ENCODE data around the gene PIK3C2G. TPM values are rescaled to one million over a fixed set of nuclear protein-coding genes. Genes with fewer than 3 reads are reported as not detected.

PIK3C2G gene
- polyA plus RNA-seq, 2 of the 4 experiments (the other 2 are of a cell fraction): 0.01 TPM; not detected in 1

DNA sequence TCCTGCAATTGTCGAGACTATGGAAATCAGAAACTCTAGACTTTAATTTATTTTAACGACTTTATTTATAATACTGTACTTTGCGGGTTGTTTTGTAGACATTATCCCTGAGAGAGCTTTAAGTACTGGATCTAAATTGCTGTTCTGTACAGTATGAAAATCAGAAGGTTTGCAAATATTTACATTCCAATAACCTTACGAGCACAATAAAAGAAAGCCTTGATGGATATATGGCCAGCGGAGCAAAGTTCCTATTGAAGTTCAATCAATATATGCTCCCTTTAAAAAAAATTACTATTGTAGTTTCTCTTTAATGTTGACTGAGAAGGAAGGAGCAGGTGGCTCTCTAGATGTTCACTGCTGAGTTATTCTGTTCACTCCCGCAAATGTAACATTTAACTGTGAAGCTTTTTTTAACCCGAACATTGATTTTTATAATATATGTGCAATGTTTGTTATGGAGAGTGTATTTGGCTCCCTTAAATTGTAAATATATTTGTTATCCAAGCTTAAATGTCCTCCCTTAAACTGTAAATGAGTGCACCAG lies 241.2 kb downstream of the PIK3C2G start:
- no peak for DNase-seq (ENCODE audit: low read depth in 1 of 2, low spot score in 1 of 2)
- Histone ChIP-seq H3K27ac (no peak overlapping the region), H3K4me3 (no peak overlapping the region), H3K4me1 (no peaks in the 10 kb centered on the region), H3K4me2 (no peak overlapping the region), H3K9me3 (no peaks in the 10 kb centered on the region)
- TF ChIP-seq RARB (CRISPR knock-in tag; IDR thresholded peaks at IDR 0.05) (no peak), POLR2AphosphoS2 (conservative IDR thresholded peaks at IDR 0.05; ENCODE audit: low read length) (no peak), GATA3 (IDR thresholded peaks at IDR 0.05; ENCODE audit: borderline replicate concordance) (no peak), BCL3 (IDR thresholded peaks at IDR 0.05) (no peak)
- 62% methylated on average over 7 of the region's 7 CpGs for WGBS (ENCODE audit: missing lambda C conversion rate)
- FAIRE-seq: no peak
- POLR2A ChIA-PET: no interaction called here
- CTCF ChIA-PET: no interaction called here
- ATAC-seq: no peak

DNA sequence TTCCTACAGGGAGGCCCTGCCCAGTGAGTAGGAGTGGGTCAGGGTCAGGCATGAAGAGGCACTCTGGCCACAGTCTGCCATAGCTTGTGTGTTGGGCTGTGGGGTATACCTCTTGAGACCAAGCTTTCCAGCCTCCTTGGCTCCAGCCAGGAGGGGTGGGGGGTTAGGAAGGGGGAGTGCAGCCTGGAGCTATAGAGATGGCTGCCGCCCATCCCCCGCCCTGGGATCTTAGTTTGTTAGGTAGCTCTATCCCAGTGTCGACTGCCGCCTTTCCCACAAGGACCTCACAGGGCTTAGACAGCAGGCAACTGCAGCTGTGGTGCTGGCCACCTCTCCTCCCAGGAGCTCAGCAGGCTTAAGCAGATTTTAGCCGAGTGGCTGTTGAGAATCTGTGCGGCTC lies 260.1 kb downstream of the PIK3C2G start:
- no peak overlapping the region for H3K27ac ChIP-seq

More for the DNA sequence above, 260.1 kb downstream of the PIK3C2G start:
- WGBS (ENCODE audit: missing lambda C conversion rate): 67% methylated on average over 6 of the region's 6 CpGs
- Histone ChIP-seq H3K4me3 (no peak overlapping the region), H3K9me3 (peaks cover 10% of the 10 kb centered on the region; the same call in 2 of the 3 replicates), H3K4me1 (no peaks in the 10 kb centered on the region), H3K4me2 (no peak overlapping the region)
- ChIA-PET POLR2A (no interaction called here), CTCF (no interaction called here)
- no peak for DNase-seq (ENCODE audit: low read depth in 1 of 2, low spot score in 1 of 2)
- TF ChIP-seq MYC (IDR thresholded peaks at IDR 0.05; ENCODE audit: borderline replicate concordance, low read length): no peak
- TF ChIP-seq HOXB5 (CRISPR knock-in tag; IDR thresholded peaks at IDR 0.05): no peak
- TF ChIP-seq CTCF (IDR thresholded peaks at IDR 0.05): no peak
- TF ChIP-seq, protein P1, sequence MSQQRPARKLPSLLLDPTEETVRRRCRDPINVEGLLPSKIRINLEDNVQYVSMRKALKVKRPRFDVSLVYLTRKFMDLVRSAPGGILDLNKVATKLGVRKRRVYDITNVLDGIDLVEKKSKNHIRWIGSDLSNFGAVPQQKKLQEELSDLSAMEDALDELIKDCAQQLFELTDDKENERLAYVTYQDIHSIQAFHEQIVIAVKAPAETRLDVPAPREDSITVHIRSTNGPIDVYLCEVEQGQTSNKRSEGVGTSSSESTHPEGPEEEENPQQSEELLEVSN (IDR thresholded peaks at IDR 0.05; ENCODE audit: borderline replicate concordance, low read depth): no peak
- TF ChIP-seq HES2 (IDR thresholded peaks at IDR 0.05): no peak
- TF ChIP-seq ZFP36 (IDR thresholded peaks at IDR 0.05; ENCODE audit: borderline replicate concordance, partially characterized antibody): no peak
- no peak for TF ChIP-seq ATOH8 (CRISPR knock-in tag; IDR thresholded peaks at IDR 0.05; ENCODE audit: low read depth)
- TF ChIP-seq, protein P2, sequence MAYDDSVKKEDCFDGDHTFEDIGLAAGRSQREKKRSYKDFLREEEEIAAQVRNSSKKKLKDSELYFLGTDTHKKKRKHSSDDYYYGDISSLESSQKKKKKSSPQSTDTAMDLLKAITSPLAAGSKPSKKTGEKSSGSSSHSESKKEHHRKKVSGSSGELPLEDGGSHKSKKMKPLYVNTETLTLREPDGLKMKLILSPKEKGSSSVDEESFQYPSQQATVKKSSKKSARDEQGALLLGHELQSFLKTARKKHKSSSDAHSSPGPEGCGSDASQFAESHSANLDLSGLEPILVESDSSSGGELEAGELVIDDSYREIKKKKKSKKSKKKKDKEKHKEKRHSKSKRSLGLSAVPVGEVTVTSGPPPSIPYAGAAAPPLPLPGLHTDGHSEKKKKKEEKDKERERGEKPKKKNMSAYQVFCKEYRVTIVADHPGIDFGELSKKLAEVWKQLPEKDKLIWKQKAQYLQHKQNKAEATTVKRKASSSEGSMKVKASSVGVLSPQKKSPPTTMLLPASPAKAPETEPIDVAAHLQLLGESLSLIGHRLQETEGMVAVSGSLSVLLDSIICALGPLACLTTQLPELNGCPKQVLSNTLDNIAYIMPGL (CRISPR knock-in tag; IDR thresholded peaks at IDR 0.05; ENCODE audit: borderline replicate concordance): no peak
- no peak for TF ChIP-seq PHF8 (IDR thresholded peaks at IDR 0.05; ENCODE audit: borderline replicate concordance, low read depth)
- no peak for TF ChIP-seq ESRRA (IDR thresholded peaks at IDR 0.05; ENCODE audit: borderline replicate concordance, low read length)
- no peak for TF ChIP-seq SMC3 (IDR thresholded peaks at IDR 0.05)
- no peak for TF ChIP-seq KDM5A (IDR thresholded peaks at IDR 0.05)
- no peak for ATAC-seq
- no peak for FAIRE-seq
